NCI-H345 treated with DMSO at 0.1 percent for 48 hours (cell line): ENCODE measurements around the gene RPS6KA4.

Experiments used
- DNase-seq: peaks from one replicate; lab custom pipeline; 2025; ENCODE audit not compliant: unreplicated experiment; lab: John Stamatoyannopoulos, UW

Gene RPS6KA4

GRCh38 chr11:64324692-64325469, 34.1 kb upstream of the RPS6KA4 start:
- DNase-seq = no peak

DNA sequence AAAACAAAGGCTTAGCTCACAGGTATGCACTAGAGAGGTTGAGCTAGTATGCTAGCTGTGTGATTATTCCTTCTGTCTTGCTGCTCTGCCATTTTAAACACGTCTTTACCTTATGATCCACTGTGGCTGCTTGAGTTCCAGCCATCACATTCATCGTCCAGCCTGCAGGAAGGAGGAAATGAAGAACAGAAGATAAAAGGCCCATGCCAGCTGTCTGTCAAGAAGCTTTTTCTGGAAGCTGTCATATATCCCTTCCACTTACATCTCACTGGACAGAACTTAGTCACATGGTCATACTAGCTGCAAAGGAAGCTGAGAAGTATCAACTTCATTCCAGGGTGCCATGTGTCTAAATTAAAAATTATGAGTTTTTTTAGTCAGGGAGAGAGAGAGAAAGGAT, 31.6 kb upstream of the RPS6KA4 start:
- no peak for DNase-seq

- no peak for DNase-seq
Measured at GRCh38 chr11:64327993-64328392, 31.0 kb upstream of the RPS6KA4 start.

- no peak for DNase-seq
Measured at GRCh38 chr11:64330888-64331287, 28.1 kb upstream of the RPS6KA4 start.

- DNase-seq = peak; percentile 15
Measured at GRCh38 chr11:64331569-64332371, 27.2 kb upstream of the RPS6KA4 start.

GRCh38 chr11:64333556-64333955, 25.4 kb upstream of the RPS6KA4 start:
- no peak for DNase-seq

- peak; percentile 70 for DNase-seq
Measured at GRCh38 chr11:64334764-64335735, 23.9 kb upstream of the RPS6KA4 start.

- no peak for DNase-seq
Measured at GRCh38 chr11:64337538-64338249, 21.3 kb upstream of the RPS6KA4 start.

DNA sequence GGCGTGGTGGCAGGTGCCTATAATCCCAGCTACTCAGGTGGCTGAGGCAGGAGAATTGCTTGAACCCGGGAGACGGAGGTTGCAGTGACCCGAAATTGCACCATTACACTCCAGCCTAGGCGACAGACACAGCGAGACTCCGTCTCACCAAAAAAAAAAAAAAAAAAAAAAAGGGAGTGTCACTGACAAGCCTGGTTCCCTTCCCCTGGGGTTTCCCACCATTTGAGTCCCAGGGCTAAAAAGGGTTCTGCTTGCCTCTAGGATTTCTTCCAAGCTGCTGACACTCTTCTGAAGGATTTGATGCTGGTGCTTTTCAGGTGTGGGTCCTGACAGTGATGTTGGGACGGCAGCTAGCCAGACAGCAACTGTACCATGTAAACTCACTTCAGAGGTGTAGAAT, 20.2 kb upstream of the RPS6KA4 start:
- DNase-seq = no peak

DNA sequence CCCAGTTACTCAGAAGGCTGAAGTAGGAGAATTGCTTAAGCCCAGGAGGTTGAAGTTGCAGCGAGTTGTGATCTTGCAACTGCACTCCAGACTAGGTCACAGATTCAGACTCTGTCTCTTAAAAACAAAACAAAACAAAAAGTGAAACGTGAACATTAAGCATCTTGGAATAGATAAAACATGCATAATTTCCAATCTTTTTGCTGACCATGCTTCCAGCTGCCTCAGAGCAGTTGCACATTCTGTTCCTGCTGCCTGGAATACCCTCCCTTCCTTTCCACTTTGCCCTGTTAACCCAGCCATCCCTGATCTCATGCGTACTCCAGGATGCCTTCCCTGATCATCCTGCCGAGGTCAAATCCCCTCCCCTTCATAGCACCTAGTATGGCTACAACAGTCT, 19.7 kb upstream of the RPS6KA4 start:
- DNase-seq = no peak

DNA sequence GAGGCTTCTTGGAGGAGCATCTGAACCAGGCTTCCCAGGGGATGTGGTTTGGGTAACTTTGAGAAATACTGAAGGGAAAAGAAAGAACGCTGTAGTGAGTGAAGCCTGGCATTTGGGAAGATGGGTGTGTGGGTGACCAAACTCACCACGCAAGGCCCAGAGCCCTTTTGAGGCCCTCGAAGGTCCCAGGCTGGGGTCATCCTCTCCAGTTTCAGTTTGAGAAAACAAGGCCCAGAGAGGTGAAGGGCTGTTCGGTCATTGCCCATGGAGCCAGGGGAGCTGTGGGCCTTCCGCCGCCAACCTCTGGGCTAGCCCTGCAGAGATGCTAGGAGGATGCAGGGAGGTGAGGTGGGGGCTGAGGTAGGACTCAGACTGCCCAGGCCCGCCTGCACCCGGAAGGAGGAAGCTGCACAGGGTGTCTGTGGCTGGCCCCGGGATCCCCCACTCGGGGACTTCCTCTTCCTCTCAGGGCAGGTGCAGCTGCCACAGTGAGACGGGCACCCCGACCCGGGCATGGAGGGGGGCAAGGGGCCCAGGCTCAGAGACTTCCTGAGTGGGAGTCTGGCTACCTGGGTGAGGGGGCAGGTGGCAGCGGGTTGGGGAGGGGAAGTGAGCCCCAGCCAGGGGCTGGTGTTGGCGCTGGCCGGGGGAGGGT, 19.1 kb upstream of the RPS6KA4 start, which contains the start of gene CCDC88B:
TSS of gene CCDC88B (plus strand) at position 451 of the 655 bp plus-strand sequence. CDS start at position 514, 63 bp downstream.
- no peak for DNase-seq

DNA sequence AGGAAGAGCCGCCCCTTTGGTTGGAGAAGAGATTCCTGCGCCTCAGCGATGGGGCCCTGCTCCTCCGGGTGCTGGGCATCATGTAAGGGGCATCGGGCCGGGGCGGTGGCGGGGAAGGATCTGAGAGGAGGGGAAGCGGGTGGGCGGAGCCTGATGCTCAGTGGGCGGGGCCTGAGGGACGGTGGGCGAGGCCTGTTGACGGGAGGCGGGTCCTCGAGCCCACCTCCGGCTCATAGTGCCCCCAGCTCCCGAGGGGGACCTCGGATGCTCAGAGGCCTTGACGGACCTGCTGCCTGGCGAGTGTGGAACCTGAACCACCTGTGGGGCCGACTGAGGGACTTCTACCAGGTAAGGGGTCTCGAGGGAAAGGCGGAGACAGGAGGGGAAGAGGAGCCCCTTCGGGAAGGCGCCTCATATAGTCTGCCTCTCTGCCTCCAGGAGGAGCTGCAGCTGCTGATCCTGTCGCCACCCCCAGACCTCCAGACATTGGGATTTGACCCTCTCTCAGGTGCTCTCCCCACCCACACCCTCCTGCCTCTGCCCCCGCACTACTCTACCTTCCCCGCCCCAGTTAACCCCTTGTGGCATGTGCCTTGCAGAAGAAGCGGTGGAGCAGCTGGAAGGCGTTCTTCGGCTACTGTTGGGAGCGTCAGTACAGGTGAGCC, 18.2 kb upstream of the RPS6KA4 start:
- no peak for DNase-seq

DNA sequence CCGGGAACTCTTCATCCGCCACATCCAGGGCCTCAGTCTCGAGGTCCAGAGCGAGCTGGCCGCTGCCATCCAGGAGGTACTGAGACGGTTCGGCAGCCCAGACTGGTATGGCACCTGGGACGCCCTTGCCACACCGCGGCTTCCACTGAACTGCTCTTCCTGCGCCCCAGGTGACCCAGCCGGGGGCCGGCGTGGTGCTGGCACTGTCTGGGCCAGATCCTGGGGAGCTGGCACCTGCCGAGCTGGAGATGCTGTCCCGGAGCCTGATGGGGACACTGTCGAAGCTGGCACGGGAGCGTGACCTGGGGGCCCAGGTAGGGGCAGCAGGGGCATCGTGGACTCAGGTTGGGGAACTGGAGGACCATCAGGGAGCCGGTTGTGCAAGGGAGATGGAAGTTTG, 17.5 kb upstream of the RPS6KA4 start:
- DNase-seq = no peak

DNA sequence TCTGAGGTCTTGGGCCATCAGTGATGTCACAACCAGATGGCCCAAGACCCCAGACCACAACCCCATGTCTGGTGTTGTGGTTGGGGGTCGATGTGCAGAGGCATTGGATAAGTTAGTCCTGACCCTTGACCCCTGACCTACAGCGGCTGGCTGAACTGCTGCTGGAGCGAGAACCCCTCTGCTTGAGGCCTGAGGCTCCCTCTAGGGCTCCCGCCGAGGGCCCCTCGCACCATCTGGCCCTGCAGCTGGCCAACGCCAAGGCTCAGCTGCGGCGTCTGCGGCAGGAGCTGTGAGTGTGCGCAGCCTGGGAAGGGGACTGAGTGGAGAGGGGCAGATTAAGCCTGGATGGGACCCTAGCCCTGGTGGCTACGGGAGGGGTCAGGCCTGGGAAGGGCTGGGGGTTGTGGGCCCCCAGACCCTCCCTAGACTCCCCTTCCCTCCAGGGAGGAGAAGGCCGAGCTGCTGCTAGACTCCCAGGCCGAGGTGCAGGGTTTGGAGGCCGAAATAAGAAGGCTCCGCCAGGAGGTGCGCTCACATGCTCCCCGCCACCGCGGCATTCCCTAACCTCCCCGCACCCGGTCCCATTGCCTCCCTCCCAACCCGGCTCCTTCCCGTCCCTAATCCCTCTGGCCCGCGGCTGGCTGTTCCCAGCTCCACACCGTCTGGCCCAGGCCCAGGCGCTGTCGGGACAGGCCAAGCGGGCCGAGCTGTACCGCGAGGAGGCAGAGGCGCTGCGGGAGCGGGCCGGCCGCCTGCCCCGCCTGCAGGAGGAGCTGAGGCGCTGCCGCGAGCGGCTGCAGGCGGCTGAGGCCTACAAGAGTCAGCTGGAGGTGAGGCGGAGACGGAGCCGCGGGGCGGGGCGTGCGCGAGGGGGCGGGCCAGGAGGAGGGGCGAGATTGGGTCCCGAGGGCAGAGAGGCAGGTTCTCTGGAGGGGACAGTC, 16.8 kb upstream of the RPS6KA4 start:
- DNase-seq = peak; percentile 45

DNA sequence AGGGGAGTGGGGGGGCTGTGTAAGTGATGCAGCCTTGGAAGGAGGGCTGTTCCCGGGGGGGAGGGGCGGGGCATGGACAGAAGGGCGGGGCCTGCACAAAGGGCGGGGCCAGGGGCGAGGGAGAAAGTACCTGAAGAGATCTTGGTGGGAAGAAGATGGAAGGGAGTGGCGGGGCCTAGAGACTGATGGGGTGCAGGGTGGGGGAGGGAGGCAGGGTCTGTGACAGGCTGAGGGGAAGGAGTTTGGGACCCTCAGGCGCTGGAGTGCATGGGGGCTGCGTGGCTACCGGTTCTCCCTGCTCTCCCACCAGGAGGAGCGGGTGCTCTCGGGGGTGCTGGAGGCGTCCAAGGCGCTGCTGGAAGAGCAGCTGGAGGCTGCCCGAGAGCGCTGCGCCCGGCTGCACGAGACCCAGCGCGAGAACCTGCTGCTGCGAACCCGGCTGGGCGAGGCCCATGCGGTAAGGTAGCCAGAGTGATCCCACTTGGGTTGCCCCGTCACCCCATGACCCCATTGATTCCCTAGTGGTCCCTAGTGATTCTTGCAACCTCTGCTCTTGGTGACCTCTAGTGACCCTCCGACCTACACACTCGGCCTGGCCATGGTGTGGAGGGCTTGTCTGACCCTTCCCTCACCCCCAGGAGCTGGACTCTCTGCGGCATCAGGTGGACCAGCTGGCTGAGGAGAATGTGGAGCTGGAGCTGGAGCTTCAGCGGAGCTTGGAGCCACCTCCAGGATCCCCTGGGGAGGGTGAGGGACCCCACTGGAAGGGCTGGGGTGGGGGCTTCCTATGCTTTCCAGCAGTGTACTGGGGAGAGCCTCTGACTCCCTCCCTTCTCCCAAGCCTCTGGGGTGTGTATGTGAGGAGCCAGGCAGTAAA, 15.9 kb upstream of the RPS6KA4 start:
- no peak for DNase-seq

- no peak for DNase-seq
Measured at GRCh38 chr11:64343767-64344559, 15.0 kb upstream of the RPS6KA4 start.

- DNase-seq = no peak
Measured at GRCh38 chr11:64344787-64345186, 14.2 kb upstream of the RPS6KA4 start.
